Activated CD8-positive, alpha-beta memory T cell treated with anti-CD3 and anti-CD28 coated beads, Interleukin-2, amount 50 U/mL, for 24 hours (primary cell): ENCODE results near the gene AFF3.

Source experiments
- DNase-seq: peaks from one replicate; pipeline ENCODE4 v3.0.0-alpha.2; 2020; ENCODE audit errors: extremely low read depth

The AFF3 gene

DNA sequence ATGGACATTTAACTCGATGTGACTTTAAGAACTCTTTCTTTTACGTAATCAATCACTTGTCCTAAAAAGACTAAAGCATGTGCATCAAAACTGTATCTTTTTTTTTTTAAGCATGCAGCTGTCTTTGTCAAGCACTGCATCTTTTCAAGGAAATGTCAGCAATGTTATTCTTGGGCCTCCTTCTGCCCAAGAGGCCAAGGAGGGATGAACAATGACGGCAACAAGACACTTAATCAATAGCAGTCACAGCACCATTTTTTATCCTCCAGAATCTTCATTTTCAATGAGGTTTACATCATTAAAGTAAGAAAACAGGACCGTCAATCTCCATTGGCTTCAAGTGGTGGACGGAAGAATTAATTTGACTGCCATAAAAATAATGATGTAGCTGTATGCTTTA lies 253.8 kb downstream of the AFF3 start:
- DNase-seq, result no peak

DNA sequence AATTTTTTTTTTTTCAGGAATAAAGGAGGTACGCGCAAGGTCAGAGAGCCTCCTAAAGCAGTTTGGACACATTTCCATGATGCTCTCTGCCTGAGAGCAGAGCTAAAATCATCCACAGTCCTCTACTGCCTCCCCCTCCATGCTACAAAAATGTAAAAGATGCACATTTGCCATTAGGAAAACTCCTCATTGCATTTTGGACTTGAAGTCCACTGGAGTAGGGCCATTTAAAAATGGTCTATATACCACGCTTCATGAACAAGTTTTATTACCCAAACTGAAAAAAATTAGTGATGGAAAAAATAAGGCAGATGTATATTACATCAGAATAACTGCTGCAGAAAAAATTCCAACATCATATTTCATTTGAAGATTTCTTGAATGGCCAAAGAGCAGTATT lies 256.0 kb downstream of the AFF3 start:
- DNase-seq, result no peak

DNA sequence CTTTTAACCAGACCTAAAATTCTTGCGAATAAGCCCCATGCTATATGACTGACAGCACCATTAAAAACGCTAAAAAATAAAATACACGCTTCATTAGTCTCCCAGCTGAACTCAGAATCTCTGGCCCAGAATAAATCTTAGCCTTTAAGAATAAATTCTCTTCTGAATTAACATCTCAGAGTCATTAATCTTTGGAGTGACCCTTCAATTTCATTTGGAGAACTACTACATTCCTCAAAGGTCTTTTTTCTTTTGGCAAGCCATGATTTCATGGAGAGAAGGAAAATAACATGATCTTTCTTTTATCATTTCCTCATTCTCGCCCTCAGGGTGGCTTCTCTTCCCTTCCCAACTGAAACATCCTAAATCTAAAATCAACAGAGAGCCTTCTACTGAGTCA lies 259.0 kb downstream of the AFF3 start:
- no peak for DNase-seq

DNA sequence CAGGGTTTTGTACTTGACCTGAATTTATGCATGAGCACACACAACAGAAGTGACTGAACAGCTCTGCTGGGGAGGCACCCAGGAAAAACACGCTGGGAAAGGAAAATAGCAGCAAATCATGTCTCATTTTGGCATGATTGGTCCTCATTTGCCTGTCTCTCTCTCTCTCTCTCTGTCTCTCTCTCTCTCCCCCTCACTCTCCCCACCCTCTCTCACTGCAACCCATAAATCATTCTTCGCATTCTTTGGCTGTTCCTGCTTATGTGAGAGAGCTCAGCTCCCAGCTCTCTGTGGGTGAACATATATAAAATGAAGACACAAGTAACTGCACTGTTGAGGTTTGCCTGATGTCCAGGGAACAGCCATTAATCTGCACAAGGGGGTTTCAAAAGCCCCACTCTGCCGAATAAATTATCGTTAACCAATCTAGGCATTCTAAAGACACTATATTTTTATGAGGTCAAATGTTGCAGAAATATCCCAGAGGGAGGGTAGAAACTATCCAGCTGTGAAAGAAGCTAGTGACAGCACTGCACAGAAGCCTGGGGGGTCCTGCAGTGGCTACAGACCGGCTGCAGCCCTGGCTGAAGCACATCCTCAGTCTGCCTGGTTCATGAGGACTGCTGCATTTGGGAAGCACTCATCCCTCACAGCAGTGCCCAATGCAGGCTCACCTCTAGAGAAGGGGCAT lies 260.3 kb downstream of the AFF3 start:
- DNase-seq, result no peak

DNA sequence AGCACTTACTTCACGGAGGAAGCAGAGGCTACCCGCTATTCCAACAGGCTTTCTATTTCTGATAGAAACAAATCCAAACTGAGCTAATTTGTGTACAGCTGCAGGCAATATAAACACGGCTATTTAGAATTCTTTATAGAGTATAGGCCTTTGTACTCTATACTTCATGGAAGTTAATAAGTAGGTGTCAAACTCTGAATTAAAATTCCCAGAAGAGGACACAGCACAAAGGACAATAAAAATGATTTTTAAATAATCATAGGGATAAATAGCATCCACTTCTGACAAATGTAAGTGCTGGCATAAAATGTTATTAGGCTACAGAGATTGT lies 261.5 kb downstream of the AFF3 start:
- no peak for DNase-seq

DNA sequence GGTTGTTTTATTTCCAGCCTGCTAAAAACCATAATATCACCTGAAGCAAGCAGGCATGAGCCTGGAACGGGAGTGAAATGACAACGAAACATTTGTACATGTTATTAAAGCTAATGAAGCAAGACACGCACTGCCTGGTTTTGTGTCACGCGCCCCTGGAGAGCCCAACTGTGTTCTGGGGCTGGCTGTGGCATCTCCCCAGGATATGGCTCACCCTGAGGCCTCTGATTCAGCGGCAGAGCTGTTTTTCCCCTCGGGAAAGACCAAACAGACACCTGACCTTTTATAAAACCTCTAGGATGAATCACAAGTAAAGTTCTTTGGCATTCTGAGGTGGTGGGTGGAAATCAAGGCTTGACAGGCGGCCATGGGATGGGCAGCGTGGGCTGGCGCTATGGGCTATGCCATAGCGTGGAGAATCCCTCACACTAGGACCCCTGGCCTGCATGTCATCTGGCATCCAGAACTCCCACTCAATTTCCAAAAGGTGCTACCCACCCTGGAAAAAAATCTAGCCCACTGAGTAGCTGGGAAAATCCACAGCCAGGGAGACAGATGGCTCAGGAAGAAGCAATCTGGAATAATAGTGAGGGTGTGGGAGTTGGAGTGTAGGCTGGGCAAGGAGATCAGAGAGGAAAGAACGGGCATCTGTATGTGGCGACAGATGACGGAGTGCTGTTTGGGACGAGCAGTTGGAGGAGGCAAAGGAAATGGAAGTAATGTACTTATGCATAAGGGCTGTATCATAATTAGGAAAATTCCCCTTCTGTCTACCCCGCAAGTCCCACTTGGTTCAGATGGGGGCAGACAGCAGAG lies 262.0 kb downstream of the AFF3 start:
- no peak for DNase-seq

DNA sequence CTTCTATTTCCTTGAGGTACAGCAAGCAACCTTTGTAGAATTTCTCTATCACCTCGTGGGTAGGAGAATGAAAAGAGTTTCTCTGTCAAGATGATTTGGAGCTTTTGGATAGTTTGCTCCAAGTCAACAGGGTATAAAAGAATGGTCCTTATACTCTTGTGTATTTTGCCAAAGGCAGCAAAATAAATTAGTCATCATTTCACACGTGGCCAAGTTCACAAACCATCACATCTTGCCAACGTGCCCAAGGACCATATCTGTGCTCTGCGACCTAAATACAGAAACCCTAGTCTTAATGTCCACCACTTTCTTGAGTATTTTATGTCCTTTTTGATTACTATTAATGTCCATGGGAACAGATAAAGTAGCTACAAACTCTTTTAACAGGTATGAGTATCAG lies 262.9 kb downstream of the AFF3 start:
- DNase-seq, result no peak

DNA sequence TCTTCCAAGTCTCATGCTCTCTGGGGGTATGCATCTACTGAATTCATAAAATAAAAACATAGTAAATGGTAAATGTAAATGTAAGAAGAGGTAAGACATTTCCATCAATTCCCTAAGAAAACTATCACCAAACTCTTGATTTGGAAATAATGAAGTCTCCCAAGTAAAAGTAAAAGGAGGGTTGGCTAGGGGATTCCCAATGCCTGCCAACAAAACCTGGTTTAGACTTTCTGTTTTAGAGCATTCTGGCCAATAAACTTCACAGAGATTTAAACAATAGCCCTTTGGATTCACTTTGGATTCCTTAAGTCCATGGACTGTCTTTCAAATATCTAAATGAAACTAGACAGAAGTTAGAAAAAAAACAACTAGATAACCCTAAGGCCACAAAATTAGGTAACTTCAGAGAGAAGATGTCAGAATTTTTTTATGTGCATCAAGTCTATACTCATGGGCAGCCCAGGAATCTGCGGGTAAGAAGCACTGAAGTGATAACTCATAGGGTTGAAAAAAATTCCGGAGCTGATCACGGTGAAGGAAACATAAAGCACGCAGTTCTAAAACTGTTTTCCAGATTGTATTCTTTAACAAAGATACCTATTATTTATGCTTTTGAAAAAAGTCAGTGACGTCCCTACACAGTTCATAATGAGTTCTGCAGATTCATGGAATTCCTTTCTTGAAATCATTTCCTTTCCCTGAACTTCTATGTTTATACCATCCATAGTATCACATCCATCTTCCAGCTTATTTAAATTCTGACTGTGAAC lies 263.6 kb downstream of the AFF3 start:
- no peak for DNase-seq

DNA sequence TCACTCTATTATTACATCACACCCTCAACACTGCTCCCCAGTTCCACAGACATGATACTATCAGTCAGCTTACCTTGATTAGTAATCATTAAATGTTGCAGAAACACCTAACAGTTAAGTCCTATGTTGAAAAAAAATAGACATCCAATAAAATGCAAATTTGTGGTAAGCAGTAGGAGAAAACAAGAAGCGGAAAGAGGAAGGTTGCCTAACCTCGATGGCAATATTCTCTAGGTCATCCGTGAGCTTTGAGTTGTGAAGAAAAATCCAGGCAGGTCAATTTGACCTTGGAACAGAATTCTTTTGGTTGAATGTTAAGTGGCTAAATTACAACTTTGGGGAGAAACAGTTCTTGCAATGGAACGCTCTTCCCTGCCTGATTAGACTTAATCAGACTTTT lies 264.4 kb downstream of the AFF3 start:
- DNase-seq, result no peak

DNA sequence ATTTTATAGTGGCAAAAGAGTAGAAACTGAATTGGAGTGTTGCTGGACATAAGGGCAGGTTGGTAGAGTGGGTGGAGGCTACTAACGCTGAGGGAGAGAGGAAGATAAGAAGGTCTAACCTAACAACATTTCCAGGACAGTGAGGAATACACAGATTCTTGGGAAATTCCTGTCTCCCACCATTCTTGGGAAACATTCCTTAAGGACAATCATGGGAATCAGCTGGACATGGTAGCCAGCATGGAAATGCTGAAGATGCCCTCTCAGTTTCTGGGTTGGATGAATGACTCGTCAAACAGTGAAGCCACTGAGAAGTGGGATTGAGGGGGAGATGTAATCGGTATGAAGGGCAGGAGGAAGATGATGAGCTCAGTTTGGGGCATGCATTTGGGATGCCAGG lies 265.4 kb downstream of the AFF3 start:
- no peak for DNase-seq

DNA sequence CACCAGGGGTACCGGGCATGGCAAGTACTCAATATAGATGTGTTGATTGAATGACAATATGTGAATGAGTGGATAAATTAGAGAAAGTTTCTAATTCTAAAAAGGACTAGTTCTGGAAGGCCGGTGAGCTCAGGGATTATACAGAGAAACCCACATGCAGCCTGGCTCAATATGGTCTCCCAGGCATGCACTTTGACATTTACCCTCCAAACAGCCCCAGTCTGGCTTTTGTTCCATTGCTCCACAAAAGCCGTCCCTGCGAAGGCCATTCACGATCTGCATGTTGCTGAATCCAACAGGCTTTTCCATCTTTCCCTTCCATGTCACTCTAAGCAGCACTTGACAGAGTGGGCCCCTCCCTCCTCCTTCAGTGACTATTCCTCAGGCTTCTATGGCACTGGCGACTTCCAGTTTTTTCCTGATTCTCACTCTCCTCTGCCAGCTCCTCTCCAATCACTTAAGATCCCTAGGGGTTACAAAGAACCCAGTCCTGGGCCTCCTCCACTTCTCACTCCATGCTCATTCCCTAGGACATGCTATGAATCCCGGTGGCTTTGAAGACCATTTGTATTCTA lies 266.7 kb downstream of the AFF3 start:
- DNase-seq, result no peak

DNA sequence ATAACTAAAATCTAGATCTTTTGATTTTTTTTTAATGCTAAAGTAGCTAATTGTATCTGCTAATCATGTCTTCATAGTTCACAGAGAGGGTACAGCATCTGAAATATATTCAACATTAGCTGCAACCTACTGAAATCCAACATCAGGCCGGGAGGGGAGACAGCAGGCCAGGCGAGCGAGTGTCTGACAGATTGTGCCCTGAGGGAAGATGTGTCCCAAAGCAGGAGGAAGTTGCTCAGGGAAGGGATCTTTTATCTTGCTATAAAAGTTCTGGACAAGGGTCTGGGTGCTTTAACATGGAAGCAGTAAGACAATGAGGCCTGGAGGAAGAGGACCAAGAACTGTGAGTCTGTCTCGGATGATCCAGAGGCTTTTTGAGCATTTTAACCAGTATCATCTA lies 274.1 kb downstream of the AFF3 start:
- no peak for DNase-seq

DNA sequence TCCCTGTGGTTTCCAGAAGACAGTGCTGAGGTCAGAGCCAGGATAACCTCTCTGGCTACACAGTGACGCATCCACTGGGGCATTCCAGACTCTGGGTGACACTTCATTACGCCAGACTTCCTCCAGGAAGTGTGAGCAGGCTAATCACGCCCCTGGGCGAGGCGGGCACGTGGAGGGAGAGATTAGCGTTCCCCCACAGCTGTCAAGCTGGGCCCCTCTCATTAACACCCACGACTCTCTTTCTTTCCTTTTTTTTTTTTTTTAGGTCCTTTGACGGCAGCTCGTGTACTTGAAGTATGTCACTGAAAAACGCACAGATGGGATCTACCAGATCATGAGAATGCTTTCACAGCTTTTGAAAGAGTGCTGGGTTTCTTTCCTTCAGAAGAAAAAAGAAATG lies 274.6 kb downstream of the AFF3 start:
- DNase-seq, result no peak

DNA sequence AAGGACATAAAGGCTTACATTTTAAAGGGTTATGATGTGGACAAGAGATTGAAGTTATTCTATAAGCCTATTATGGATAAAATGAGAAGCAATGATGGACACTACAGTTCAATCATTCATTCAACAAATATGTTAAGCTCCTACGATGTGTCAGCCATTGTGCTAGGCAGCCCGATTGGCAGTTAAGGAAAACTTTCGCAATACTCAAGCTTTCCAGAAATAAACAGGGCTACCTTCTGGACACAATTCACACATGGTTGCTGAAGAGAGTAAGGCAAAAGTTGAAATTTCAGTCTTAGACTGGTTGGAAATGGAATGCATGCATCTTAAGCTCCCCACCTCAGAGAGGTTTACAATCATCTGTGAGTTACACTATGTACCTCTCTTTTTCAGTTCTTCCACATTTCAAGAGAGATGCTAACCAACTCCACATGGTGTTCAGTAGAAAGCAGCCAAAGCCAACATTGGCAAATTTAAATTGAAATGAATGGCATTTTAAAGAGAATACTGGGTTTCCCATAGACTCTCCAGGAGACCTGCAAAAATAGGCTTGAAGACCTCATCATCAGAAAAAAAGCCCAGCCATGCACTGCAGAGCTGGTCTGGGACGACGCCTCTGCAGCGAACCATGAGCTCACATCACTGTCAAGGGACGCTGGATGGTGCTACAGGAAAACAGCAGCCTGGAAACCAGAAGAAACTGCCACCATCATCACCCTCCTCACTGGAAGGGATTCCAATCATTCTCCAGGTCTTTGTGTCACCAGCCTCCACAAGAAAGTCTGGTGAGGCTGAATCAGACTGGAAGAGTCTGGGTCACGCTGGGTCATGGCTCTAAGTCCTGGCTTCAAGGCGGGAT lies 276.3 kb downstream of the AFF3 start:
- DNase-seq, result no peak

DNA sequence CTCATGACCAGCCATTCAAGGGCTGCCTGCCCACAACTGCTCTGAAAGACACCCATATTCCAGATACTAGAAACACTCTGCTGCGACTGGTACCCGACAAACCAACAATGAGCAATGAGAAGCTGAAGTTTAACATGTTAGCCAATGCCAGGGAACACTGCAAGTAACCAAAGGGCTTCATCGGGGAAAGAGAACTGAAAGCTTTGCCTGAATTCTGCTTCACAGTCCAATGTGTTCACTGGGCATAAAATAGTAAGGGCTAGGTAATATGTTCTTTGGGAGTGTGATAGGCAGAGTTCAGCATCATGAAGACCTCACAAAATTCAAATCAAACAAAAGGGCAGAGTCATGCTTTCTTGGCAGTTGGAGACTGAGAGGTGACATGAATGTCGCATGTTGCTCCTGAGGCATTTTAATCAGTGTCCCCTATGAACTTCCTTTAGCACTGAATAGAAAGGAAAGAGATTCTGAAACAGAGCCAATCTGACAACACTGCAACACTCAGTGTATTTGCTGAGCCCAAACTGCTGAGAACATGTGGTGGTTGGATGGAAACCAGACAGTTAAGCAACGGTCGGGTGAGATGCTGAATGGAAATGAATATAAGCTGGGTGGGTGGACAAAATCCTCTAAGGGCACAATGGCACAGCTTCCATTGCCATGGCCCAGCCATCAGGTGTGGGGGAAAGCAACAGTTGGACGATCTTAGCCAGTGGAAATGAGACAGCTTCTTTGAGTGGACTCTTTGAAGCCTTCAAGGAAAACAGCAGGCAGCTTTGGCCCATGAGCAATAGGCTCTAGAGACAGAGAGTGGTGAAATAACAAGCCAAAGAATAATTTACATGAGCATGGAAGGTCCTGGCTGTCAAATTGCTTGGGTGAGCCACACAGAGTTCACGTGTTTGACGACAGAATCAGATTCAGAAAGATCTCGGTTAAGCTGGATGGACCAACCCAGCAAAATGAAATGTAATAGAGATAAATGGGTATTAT lies 277.5 kb downstream of the AFF3 start:
- no peak for DNase-seq

DNA sequence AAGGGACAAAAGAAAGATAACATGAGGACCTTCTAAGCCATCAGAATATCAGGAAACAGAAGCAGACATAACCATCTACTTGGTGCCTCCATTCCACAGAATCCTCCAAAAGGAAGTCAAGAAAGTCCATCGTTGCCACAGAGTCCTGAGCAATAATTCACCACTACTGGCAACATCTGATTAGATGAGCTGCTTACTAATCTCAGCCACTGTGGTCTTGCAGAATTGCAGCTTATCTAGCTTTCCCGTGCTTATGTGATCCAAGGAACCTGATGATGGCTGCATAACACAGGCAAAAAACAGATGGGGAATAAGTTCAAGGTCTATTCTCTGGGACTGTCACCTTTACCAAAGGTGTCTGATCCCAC lies 278.5 kb downstream of the AFF3 start:
- no peak for DNase-seq

DNA sequence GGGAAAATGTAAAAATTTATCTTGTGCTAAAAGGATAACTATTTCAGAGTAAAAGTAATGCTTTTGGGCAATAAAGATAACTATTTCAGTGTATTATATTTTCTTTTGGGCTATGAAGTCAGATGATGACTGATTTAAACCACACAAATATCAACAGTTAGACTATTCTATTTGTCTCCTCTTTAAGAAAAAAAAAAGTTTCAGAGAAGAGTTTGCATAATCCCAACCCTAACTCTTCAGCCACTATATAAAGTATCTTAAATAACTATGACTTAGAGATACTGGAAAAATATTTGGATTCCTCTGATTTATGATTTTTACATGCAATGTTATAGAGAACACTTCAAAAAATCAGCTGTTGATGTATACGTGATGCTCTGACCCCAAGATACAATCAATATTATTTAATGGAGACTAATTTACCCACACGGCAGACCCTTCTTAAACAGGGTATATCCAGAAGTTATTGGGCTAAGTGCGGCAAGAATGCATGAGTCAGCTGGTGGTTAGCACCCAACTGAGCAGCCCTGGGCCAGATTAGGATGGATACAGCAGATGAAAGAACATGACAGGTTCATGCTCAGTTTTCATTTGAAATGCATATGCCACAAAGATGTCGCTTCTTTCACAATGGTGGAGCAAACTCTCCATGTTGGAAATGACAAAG lies 279.0 kb downstream of the AFF3 start:
- DNase-seq, result no peak

DNA sequence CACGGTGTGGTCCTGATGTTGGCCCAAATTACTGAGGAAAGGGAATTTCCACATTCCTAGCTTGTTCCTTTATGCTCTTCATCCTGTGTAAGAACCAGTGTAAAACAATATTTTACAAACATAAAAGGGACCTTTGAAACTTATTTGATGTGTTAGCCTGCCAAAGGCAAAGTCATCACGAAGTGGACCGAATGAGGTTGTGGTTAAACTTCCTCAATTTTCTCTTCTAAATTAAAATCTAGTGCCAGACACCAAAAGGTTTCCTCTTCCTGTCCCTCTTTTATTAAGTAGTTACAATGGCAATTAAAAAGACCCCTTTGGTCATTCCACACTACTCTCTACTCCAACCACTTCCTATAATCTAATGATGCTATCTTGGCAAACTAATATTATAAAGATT lies 279.8 kb downstream of the AFF3 start:
- DNase-seq, result no peak

DNA sequence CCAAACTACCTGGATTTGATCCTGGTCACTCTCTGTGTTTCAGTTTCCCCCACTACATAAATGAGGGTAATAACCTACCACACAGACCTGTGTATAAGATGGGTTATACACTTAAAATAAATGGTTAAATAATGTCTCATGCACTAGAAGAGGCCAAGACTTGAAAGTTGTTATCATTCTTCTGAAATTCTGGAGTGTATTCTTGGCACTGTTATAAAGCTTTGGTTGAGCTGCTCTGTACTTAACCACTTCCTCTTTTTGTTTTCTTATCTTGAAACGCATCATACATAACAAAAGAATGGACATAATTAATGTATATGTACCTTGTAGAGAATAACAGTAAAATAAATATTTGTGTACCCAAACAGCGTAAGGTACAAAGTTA lies 281.0 kb downstream of the AFF3 start:
- no peak for DNase-seq
